HG03108 (cell line): ENCODE results near the gene CYTH1.

ENCODE experiments used
- ATAC-seq: cut with Tn5 transposase; IDR thresholded peaks from one replicate; pipeline ENCODE4 v1.9.1; 2021; ENCODE audit warnings: moderate library complexity; ENCODE audit not compliant: unreplicated experiment

Gene CYTH1, protein sequence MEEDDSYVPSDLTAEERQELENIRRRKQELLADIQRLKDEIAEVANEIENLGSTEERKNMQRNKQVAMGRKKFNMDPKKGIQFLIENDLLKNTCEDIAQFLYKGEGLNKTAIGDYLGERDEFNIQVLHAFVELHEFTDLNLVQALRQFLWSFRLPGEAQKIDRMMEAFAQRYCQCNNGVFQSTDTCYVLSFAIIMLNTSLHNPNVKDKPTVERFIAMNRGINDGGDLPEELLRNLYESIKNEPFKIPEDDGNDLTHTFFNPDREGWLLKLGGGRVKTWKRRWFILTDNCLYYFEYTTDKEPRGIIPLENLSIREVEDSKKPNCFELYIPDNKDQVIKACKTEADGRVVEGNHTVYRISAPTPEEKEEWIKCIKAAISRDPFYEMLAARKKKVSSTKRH

DNA sequence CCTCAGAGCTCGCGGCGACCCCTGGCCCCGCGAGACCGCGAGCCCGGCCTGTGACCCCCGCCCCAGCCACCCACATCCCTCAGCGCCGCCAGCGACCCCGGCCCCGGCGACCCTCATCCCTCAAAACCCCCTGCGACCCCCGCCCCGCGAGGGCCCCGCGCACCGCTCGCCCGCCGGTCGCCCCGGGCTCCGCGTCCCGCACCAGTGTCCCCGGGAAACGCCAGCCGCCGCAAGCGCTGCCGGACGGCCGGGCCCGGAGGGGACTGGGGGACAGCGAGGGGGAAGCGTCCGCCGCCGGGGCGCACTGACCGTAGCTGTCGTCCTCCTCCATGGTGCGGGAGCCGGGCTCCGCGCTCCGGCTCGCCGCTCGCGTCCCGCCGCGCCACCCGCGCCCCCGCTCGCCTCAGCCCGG lies at the start of gene CYTH1:
Gene CYTH1 (minus strand): TSS at position 381 of the 412 bp plus-strand sequence. CDS start 50 bp downstream, at position 331.
- ATAC-seq, result peak; percentile 24

DNA sequence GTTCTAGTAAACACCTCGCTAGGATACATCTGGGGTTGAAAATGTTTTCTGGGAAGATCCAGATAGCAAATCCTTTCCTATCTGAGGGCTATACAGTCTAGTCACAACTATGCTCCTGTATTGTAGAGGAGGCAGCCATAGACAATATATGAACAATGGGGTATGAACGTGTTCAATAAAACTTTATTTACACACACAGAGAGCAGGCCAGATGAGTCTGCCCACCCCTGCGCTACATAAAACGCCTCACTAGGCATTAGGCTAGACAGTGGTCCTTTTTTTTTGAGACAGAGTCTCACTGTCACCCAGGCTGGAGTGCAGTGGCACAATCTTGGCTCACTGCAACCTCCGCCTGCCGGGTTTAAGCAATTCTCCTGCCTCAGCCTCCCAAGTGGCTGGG lies 47.4 kb upstream of the CYTH1 start:
- no peak for ATAC-seq

DNA sequence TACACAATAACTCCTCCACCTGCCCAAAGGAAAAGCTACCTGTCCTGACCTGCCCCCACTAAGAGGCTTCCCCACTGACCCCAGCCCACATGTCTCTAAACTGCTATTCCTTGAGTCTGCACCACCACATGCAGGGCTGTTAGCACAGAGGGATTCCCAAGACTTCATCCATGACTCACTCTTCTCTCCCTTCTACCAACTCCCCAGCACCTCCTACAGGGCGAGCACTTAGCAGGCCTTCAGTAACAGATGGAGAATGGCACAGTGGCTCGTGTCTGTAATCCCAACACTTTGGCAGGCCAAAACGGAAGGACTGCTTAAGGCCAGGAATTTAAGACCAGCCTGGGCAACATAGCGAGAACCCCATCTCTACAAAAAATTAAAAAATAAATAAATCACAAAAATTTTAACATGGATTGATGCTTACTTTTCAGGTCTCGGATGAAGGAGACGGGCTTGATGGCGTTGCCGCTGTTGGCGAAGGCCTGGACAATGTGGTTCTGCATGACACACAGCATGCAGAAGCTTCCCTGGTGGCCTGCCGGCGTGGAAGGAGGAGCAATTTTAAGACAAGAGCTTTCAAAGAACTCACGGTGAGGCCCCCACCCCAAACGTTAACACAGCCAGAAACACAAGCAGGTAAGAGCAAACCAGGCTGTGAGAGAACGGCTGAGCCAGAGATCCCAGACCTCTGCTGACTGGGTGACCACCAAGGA lies 46.6 kb upstream of the CYTH1 start:
- no peak for ATAC-seq

DNA sequence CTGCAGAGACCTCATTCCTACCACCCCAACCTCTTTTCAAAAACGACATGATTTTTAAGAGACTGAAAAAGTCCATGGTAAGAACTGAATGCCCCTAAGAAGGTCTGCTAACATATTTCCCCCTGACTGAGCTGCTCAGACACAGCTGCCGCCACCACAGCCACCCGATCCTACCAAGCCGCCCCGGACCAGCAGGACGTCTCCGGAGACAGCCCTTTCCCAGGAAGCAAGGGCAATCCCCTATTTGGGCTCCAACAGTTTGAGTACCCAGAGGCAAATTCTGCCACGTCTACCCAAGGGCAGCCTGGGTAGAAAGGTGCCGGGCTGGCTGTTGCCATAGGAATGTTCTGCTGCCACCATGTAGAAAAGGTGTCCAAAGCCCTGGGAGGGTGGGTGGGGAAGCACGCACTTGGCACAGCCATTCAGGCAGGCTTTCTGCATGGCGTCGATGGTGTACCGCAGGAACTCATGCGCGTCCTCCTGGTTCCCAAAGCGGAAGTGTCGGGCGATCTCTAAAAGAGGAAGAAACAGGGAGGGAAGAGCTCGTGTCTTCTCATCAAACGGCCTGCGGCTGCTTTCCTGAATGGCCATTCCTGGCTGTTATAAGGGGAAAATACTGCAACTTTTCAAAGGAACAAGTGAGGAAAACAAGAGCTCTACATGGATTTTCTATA lies 44.9 kb upstream of the CYTH1 start:
- ATAC-seq, result no peak

DNA sequence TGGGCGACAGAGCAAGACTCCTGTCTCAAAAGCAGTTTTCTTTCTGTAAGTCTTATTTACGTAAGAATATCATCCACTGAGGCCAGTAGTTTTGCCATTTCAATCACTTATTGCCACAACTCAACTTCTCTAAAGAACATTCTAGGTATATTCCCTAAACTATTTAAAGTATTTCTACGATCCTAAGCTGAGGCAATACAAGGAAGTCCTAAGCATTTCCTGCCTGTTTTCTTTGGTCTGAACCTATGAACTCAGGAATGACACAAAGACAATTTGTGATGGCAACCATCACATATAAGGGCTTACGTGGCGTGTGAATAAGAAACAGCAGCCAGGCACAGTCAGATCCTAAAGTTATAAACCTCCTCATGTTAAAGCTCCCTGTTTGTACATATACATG lies 44.3 kb upstream of the CYTH1 start:
- ATAC-seq, result no peak

DNA sequence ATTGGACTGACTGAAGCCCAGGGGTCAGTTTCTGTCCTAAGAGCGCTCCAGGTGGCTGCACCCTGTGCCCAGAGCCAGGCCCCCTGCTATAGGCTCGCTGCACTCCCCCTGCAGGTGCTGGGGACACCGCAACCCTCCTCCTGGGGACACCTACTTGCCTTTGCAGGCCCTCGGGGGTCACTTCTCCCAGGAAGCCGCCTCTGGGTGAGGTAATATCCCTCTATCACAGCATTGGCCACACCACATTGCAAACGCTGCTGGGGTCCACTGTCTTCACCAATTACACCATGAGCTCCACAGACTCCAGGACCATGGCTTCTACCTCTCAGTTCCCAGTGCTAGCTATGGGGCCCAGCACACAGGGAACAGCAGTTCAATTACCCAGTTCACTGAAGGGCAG lies 43.6 kb upstream of the CYTH1 start:
- no peak for ATAC-seq

DNA sequence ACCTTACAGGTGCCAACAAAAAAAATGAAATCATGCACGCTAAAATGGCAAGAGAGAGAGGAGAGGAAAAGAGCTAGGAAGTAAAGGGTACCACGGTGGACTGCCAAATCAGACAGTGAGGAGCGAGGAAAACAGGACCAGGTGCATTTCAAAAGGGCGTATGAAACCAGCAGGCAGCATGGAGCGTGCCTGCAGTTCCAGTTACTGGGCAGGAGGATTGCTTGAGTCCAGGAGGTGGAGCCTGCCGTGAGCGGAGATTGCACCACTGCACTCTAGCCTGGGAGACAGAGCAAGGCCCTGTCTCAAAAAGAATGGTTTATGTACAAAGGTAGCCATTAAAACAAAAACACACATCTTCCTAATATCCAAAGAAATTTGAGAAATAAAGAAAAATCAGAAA lies 42.2 kb upstream of the CYTH1 start:
- no peak for ATAC-seq

DNA sequence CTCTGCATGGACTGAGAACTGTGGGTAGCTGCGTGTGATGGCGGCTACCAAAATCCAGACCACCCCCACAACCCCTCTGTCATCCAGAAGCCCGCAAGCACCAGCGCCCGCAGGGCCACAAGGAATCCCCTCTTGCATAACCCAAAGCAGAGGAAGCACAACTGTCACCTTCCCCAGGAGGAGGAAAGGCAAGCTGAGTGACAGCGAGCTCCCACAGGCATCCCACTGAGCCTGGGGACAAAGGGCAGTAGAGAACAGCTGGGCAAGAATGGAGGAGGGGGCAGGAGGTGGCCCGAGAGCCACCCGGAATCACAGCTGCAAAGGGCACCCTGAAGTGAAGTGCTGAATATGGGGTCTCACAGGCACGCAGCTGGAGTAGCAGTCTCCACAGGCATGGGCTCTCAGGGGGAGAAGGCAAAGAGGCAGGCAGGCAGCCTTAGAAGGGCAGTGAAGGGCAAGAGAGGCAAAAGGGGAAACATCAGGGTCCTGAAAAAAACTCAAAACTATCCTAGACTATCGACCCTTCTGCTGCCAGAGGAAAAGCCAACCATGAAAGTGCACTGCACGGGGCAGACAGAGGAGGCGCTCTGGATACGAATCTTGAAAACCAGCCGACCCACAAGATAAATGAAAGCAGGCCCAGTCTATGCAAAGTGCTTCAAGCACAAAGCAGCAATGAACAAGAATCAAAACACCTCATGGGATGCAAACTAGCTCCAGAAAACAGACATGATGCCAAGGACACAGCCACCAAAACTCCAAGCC lies 41.4 kb upstream of the CYTH1 start:
- ATAC-seq, result no peak

DNA sequence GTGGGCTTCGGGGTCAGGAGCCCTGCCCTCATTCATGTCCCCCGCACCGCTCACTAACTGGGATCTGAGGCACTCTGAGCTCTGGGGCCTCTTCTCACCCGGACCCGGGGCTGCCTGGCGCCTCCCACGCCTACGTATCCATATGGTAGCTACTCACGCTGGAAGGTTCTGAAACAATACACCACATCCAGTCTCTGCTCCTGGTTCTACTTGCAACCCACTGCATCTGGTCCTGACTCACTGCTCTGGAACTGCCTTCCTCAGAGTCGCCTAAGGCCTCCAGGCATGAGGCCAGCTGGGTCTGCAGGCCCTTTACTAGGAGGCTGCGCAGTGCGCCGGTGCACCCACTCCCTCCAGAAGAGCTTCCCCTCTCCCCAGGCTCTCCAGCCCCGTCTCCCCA lies 40.5 kb upstream of the CYTH1 start:
- no peak for ATAC-seq

DNA sequence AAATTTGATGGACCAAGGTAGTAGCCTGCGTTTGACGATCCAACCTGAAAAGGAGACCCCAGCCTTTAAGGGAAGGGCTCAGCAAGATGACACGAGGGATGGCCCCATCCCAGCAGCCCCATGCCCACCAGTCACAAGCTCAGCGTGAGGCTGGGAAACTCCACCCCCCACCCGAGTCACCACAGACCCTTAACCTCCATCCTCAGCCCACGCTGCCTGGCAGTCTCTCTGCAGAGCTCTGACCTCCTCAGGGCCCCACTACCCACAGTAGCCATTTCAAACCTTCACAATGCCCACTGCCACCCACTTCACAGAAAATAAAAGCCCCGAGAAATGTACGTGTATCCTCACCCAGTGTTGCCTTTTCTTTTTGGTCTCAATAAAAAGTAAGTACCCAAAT lies 39.9 kb upstream of the CYTH1 start:
- no peak for ATAC-seq

DNA sequence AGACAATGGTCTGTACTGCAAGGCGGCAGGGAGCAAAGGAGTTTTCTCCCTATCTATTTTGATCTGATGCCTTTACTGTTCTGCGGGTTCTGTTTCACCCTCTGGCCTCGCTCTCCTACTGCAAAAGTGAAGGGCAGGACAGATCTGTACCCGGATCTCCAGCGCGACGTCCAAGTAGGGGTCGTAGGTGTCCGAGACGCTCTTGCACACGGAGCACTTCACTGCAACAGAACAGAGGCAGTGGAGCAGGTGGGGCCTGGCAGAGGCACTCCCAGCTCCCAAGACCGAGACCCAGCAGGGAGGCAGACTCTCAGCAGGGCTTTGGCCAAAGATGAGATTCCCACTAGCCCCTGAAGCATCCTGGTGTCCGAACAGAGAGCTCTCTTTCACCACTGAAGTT lies 38.8 kb upstream of the CYTH1 start:
- no peak for ATAC-seq

DNA sequence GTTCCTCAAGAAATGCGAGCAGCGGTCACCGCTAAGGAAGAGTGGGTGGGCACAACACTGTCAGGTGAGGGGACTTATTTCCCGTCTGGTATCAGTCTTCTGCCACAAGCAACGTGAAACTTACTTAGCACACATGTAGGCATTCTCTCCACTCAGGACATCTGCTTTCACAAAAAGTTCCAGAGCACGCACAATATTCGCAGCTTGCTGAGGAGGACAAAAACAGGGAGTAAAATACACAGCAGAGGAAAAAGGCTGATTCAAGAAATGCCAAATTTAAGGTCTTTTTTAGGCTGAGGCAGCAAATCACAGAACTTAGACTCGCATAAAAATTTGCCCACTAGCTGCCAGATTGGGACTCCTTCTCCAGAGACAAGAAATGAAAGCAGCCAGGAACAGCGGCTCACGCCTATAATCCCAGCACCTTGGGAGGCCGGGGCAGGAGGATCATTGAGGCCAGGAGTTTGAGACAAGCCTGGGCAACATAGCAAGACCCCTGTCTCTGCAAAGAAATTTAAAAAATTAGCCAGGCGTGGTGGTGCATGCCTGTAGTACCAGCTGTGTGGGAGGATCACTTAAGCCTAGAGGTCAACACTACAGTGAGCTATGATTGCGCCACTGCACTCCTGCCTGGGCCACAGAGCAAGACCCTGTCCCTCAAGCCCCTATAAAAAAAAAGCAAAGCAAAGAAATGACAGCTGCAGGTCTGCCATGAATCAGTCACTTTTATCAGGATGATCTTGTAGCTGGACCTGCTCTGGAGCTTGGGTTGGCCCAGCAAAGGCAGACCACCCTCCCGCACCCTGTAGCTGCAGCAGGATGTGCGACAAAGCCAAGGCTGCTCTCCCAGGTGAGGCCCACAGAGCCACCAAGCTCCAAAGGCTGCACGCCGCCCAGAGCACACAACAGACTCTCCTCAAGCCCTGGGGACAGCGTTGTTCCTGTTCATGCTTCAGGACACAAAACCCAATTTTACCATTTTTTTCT lies 38.0 kb upstream of the CYTH1 start:
- no peak for ATAC-seq

DNA sequence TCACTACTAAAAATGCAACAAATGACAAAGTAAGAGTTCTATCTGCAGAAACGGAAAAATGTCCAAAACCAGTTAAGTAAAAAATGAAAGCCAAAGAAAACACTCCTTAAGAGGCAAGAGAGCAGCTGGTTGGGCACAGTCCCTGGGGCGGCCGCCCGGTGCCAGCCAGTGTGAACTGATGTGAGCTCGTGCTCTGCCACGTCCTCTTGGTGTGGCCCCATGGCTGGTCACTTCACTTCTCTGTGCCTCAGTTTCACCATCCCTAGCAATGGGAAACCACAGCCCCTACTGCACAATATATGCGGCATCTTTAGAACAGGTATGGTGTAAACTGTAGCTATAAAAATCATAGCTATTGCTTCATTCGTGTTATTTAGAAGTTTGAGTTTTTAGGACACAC lies 37.3 kb upstream of the CYTH1 start:
- no peak for ATAC-seq

DNA sequence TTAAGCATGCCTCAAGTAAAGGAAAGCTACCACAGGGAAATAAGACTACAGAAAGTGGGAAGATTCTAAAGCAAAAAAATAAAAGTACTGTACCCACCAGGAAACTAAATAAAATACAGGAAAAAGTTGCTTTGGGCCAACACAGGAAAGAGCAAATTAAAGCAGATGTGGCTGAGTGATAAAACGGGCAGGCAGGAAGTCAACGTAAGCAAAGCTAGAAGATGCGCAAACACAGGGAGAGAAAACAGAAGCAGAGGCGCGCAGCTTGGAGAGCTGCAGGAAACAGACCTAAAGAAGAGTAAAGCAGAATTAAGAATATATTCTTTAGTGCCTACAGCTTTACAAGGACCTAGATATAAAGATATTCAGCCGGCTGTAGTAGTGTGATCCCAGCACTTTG lies 36.9 kb upstream of the CYTH1 start:
- ATAC-seq, result no peak

DNA sequence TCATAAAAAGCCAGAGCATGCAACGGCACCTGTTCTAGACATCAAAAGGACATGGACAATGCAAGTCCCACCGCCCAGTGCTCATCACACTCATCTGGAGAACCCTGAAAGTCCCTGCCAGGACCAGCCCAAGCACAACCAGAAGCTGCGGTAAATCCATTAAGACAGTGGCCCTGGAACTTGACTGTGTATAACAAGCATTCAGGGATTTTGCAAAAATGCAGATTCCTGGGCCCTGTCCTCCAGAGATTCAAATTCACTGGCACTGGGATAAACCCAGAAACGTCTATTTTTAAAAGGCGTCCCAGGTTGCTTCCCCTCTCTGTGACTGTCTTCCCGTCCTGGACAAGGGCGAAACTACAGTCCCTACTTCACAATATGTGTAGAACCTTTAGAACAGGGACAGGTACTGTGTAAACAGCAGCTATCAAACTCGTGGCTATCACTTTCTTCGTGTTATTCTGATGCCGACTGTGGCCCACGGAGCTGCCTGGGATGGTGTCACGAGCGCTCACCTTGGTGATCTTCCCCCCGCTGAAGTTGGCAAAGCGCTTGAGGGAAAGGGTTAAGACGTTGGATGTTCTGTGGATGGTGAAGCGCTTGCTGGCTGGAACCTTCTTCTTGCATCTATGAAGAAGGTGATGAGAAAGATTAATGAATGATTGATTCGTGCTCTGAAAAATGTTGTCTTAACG lies 36.2 kb upstream of the CYTH1 start:
- no peak for ATAC-seq

DNA sequence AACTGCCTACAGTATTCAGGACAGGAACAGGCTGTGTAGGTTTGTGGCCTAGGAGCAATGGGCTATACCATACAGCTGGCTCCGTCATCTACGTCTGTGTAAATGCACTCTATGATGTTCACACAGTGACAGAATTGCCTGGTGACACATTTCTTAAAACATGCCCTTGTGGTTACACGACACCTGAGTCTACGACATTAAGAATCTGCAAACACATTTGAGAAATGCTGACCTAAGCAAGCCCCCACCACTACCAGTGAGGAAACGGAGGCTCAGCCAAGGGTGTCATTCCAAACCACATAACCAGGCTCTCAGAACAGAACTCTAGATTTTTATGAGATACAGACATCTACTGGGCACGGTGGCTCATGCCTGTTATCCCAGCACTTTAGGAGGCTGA lies 35.0 kb upstream of the CYTH1 start:
- no peak for ATAC-seq

DNA sequence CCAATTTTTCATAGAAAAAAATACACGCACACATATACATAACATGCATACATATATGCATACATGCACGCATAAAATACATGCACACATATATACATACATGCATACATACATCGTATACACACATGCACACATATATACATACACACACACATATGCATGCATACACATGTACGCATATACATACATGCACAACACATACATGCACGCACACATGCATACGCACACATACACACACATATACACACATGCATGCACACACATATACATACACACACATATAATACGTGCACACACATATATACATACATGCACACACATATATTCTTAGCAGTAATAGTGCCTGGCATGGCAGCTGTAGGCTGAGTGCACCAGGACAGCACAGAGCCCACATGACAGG lies 33.6 kb upstream of the CYTH1 start:
- no peak for ATAC-seq

DNA sequence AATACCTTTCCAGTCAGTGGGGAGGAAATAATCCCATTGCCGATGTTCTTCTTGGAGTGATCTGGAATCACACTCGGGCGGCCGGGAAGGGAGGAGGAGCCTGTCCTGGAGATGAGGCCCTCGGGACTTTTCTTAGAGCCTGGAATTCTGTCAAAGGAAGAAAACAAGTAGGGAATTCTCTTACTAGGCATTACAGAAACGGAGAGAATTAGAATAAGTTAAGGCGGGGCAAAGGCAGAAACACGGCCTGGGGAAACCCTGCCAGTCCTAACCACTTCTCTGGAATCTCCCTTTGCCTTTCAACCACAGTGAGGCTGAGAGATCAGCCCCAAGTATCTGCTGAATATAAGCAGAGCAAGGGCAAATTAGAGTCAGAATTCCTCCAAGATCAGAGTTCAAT lies 30.8 kb upstream of the CYTH1 start:
- no peak for ATAC-seq

DNA sequence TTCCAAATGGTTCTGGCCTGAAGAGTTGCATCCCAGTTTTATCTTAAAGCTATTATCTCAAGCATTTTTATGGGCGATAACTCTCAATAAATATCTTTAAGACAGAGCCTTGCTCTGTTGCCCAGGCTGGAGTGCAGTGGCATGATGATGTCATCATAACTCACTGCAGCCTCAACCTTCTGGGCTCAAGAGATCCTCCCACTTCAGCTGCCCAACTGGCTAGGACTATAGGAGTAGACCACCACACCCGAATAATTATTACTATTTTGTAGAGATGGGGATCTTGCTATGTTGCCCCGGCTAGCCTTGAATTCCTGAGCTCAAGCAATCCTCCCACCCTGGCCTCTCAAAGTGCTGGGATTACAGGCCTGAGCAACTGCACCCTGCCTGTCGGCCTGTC lies 26.1 kb upstream of the CYTH1 start:
- no peak for ATAC-seq
